GDM1 (cell line): ENCODE measurements around the gene SOX30.

ENCODE experiments used
- DNase-seq: peaks from one replicate; lab custom pipeline; 2025; lab: John Stamatoyannopoulos, UW

The SOX30 gene

GRCh38 chr5:157607371-157608161, 44.7 kb downstream of the SOX30 start:
- DNase-seq: peak; percentile 64

- DNase-seq: no peak
Observed at GRCh38 chr5:157606046-157606445, 46.2 kb downstream of the SOX30 start.

- DNase-seq: no peak
Observed at GRCh38 chr5:157603333-157604190, 48.7 kb downstream of the SOX30 start.

GRCh38 chr5:157602505-157602904, 49.7 kb downstream of the SOX30 start:
- DNase-seq: no peak

- no peak for DNase-seq
Observed at GRCh38 chr5:157600252-157600651, 52.0 kb downstream of the SOX30 start.

- DNase-seq: no peak
Observed at GRCh38 chr5:157599565-157599964, 52.7 kb downstream of the SOX30 start.

GRCh38 chr5:157598350-157598936, 53.8 kb downstream of the SOX30 start:
- no peak for DNase-seq

GRCh38 chr5:157597277-157597676, 55.0 kb downstream of the SOX30 start:
- no peak for DNase-seq

GRCh38 chr5:157596487-157596886, 55.8 kb downstream of the SOX30 start:
- DNase-seq: no peak

GRCh38 chr5:157594675-157595459, 57.4 kb downstream of the SOX30 start:
- no peak for DNase-seq

GRCh38 chr5:157594257-157594656, 58.0 kb downstream of the SOX30 start:
- no peak for DNase-seq

- no peak for DNase-seq
Observed at GRCh38 chr5:157593052-157593757, 59.0 kb downstream of the SOX30 start.

GRCh38 chr5:157592594-157592993, 59.6 kb downstream of the SOX30 start:
- no peak for DNase-seq

- no peak for DNase-seq
Observed at GRCh38 chr5:157590478-157590877, 61.8 kb downstream of the SOX30 start.

- no peak for DNase-seq
Observed at GRCh38 chr5:157584628-157585027, 67.6 kb downstream of the SOX30 start.

- DNase-seq: no peak
Observed at GRCh38 chr5:157582731-157583620, 69.3 kb downstream of the SOX30 start.

- no peak for DNase-seq
Observed at GRCh38 chr5:157581901-157582300, 70.3 kb downstream of the SOX30 start.

- no peak for DNase-seq
Observed at GRCh38 chr5:157578079-157578780, 74.0 kb downstream of the SOX30 start.

GRCh38 chr5:157576678-157577077, 75.6 kb downstream of the SOX30 start:
- no peak for DNase-seq
